GM19035 (cell line): ENCODE data around the gene CCR5AS.
"Not testable (repeated sequence)": the region's sequence is repeated elsewhere in the genome, so short reads cannot be mapped to it uniquely, and the experiment has no call there.

Experiments used
- ATAC-seq: cut with Tn5 transposase; IDR thresholded peaks from one replicate; pipeline ENCODE4 v1.9.1; 2021; ENCODE audit not compliant: unreplicated experiment

Gene CCR5AS

GRCh38 chr3:46406788-46407611 lies at the start of gene CCR5AS, which contains the start of gene CCRL2:
Gene CCR5AS (minus strand): TSS chr3:46407066.
Gene CCRL2 (plus strand): TSS chr3:46407259. CDS start chr3:46408080, 821 bp downstream.
- ATAC-seq = no peak

DNA sequence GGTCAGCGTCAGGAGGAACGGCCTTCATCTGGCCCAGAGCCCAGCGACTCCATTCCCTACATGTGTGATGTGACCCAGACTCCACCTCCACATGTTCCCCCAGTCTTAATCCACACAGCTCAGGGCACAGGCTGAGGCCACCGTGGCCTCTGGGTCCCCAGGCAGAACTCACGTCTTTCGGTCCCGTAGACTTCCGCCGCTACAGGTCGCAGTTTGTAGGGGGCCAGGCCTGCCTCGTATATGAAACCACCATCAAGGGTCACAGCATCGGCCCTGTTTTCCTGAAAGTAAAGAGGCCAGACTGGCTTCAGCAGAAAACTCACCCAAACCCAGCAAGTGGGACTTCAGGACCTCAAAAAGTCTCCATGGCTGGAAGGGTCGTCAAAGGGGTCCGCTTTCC lies 49.3 kb upstream of the CCR5AS start:
- ATAC-seq = no peak

- no peak for ATAC-seq
Observed at GRCh38 chr3:46455231-46456115, 48.6 kb upstream of the CCR5AS start.

- no peak for ATAC-seq
Observed at GRCh38 chr3:46454606-46455005, 47.7 kb upstream of the CCR5AS start.

- ATAC-seq = no peak
Observed at GRCh38 chr3:46454209-46454595, 47.3 kb upstream of the CCR5AS start.

DNA sequence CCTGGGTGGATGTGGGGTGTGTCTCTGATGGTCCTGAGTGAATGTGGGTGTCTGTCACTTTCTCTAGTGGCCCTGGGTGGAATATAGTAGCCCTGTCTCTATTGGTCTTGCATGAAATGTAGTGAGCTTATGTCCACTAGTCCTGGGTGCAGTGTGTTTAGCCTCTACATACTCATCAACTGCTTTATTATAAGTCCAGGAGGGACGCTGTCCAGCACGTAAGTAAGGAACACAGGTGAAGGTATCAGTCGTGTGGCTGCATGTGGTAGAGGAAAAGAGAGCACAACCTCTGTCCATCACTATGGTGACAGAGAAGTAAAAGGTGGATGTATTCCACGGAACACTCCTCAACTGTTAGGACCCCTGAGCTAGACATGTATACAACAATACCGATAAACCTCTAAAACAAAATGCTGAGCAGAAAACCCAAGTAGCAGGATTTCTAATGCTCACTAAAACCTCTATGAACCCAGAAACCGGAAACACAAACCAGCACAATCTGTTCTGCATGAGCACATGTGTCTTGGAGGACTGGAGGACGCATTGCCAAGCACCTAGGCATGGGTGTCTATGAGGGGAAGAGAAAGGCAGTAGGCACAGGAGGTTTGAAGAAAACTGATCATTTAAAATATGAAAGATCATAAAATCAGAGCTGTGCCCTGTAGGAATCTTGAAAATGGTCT lies 46.8 kb upstream of the CCR5AS start:
- no peak for ATAC-seq

DNA sequence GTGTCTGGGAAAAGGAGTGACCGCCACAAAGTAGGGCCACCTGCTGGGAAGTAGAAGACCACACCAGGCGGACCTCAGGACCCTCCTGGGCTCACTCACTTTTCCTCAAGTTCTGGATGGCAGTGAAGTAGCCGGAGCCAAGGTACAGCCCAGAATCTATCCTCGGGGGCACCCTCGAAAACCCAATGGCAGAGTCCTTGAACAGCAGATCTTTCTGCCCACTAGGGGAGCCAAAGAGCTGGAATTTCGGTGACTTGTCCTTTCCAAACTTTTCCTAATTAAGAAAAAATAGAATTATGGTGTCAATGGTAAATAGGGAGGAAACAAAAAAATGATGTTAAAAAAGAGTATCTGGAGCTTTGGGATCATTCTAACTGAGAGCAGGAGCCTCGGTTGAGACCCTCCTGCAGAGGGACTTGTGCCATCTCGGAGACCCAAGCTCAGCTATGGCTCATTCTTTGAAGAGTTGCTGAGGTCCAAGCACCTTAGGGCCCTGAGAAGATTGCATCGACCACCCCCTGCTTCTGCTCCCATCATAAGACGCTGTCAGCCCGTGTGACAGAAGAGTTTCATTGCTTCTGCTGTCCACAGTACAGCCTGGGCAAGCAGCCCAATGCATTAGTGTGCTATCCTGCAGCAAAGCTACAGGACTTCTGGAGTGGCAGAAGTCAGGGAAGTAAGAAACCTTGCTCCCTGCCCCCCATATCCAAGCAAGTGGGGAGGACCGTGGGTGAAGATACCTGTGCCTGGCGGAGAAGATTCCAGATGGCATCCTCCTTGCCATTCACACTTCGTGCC lies 43.1 kb upstream of the CCR5AS start:
- no peak for ATAC-seq

DNA sequence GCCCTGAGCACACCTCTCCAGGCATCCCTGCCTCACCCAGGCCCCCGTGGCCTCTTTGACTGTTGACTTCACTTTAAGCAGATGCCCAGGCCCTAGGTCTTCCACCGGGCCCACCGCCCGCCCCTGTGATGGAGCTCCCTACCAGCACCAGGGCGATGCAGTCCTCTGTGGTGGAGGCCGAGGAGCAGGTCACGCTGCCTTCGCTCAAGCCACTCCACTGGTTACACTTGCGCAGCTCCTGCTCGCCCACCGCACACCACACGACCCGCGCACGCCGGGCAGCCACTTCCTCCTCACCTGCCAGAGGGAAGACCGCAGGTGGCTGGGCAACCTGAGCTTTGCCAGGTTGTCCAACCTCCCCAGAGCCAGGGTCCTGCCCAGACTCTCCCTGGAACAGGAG lies 41.9 kb upstream of the CCR5AS start:
- no peak for ATAC-seq

DNA sequence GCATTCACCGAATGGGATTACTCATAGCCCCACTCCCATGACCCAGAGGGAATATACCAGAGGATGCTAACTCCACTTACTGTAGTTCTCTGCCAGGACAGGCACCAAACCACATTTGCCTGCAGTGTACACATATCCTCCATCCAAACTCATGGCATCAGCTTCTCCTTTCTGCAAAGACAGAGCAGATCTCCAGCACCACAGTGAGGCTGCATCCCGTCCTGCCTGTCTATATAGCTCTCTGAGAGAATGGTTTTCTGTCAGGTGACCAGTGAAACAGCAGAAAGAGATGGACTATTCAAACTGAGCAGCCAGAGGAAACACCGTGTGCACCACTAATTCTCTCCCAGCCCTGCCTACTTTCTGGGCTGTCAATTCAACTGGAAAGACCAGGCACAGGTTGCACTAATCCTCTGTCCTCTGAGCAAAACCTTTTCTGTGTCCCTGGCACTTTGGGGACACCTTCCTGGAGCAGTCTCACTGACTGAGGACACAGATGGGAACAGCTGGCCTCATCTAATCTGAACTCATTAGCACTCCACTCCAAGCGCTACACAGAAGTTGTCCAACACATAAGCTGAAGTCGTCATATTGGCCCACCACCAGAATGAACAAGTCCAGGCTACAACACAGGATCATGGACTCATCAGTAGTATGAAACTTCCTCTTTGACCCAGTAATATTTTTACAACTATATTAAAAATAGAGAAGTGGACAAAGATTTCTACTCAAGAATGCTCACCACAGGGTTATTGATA lies 40.5 kb upstream of the CCR5AS start:
- ATAC-seq = no peak

DNA sequence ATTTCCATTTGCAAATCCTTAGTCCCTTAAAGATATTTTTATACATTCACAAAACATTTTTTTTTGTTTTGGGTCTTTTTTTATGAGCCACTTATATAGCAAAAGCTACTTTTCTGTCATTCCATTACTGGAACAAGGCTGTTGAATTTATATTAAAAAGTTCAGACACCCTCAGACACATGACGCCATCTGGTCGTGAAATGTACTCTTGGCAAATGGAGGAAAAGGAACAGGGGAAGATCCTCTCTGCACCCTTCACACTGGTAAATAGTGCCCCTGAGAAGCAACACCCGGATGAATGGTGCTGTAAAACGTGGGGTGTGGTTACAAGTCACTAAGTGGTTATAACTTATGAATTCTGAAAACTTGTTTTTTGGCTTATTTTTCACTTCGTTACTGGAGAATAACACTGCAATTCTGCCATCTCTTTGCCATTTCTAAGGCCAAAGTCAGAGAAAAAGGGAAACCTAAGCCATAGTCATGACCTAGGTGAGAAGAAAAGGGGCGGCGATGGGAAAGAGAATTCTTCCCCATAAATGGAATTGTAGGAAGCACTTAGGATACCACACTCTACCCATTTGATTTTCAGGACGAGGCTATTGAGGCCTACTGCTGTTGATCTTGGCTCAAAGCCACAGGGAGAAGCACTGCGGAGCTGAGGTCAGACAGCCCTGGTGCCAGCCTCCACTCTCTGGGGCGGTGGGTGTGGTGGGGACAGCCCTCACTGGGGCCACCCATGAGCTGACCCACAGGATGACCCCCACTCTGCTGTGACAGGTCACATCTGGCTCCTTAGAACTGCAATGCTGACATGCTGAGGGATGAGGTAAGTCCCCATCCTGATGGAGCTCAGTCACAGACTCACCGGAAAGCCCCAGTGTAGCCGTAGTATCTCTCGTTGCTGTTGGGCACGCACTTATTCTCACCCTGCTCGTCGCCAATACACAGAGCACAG lies 36.0 kb upstream of the CCR5AS start:
- ATAC-seq = no peak

GRCh38 chr3:46440531-46441294 lies 33.8 kb upstream of the CCR5AS start:
- ATAC-seq = no peak

DNA sequence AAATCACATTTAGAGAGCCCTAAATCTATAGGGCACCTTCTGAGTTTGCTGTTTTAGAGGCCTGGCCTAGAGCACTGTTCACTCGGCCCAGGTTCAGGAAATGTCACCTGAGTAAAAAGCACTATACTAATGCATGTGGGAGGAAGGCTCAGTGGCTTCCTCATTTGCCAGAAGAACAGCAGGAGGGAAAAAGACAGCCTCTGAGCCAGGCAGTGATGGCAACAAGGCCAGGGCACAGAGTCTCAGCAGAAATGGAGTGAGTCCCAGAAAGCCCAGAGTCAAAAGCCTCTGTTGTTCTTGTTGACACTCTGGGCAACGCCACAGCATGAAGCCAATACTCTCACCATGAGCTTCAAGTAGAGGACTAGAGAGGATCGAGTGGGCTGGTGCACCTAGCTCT lies 32.0 kb upstream of the CCR5AS start:
- ATAC-seq = no peak

DNA sequence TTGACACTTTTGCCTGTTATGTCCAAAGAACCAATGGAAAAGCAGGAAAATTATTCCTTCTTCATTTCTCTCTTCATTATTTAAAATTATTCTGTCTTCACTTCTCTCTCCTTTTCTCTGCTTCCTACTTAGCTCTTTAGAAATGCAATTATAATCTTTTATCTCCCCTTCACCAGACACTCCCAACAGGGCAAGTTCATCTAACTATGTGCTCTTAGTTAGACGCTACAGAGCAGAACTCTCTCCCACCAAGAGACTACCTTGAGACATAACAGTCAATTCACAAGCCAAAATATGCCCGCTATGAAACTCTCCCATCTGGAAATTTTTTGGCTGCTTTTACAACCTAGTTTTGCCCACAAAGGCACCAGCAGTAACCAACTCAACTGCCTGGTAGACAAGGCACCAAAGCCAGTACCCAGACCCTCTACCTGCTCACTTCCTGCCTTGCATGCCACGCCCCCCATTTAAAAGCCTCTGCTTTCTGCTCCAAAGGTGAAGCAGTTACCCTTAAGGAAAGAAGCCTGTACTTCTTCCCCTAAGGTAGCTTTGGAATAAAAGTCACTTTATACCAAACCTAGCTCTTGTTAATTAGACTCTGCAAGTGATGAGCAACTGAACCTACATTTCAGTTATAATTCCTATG lies 28.3 kb upstream of the CCR5AS start:
- ATAC-seq = no peak

DNA sequence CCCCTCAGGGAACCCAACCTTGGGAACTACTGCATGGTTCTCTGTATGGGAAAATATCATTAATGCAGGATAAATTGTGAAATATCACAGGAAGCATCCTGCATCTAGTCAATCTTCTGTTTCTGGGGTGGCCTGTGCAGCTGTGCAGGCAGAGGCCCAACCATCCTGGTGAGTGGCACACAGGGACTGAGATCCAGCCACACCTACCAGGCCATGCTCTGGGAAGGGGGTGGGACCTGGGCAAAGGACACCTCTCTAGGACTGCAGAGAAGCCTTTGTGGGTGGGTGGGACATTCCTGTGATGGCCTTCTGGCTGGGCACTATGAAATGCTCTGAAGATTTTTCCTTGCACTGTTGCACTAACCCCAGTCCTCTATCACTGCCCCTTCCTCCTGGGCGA lies 27.0 kb upstream of the CCR5AS start:
- ATAC-seq = no peak

GRCh38 chr3:46433118-46433517 lies 26.3 kb upstream of the CCR5AS start:
- ATAC-seq = not testable (repeated sequence)

DNA sequence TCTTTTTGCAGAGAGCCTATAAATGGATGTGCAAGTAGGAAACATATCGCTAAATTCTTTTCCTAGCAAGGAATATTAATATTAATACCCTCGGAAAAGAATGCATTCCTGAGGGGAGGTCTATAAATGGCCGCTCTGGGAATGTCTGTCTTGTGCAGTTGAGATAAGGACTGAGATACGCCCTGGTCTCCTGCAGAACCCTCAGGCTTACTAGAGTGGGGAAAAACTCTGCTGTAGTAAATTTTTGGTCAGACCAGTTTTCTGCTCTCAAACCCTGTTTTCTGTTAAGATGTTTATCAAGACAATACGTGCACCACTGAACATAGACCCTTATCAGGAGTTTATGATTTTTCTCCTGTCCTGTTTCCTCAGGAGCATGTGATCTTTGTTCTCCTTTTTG lies 25.0 kb upstream of the CCR5AS start:
- not testable (repeated sequence) for ATAC-seq

GRCh38 chr3:46430879-46431278 lies 24.0 kb upstream of the CCR5AS start:
- ATAC-seq = not testable (repeated sequence)
